ENCODE results near the gene TRIM33.
"Not testable (repeated sequence)": the region's sequence is repeated elsewhere in the genome, so short reads cannot be mapped to it uniquely, and the experiment has no call there.

Gene TRIM33

DNA sequence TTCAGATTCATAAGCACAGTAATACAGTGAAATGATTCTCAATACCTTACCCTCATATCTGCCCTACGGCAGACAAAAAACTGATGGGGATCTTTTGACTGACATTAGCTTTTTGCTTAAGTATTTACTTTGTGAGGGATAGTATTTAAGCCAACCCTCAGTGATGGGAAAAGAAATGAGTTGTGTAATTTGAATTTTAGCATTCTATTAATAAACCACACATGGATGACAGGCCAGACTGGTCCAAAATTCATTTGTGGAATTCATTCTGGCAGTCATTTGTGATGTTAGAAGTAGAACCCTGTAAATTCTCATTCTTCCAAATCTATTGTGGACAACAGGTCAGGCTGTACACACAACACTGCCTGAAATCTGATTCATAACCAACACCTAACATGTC is 14.9 kb downstream of the TRIM33 start:
- Mint-ChIP-seq H3K27ac (no peak overlapping the region), H3K27me3 (no peaks in the 10 kb centered on the region), H3K9me3 (ENCODE audit: low read depth) (no peaks in the 10 kb centered on the region), H3K4me1 (ENCODE audit: low read depth) (peaks cover 47% of the 10 kb centered on the region), H3K4me3 (no peak overlapping the region), H3K36me3 (peaks cover 15% of the 10 kb centered on the region)

GRCh38 chr1:114495486-114495885 is 15.5 kb downstream of the TRIM33 start:
- H3K4me3 Mint-ChIP-seq, result no peak overlapping the region
- peaks cover 51% of the 10 kb centered on the region for H3K4me1 Mint-ChIP-seq (ENCODE audit: low read depth)
- H3K9me3 Mint-ChIP-seq (ENCODE audit: low read depth), result no peaks in the 10 kb centered on the region
- peaks cover 15% of the 10 kb centered on the region for H3K36me3 Mint-ChIP-seq
- H3K27me3 Mint-ChIP-seq, result no peaks in the 10 kb centered on the region
- H3K27ac Mint-ChIP-seq, result no peak overlapping the region

DNA sequence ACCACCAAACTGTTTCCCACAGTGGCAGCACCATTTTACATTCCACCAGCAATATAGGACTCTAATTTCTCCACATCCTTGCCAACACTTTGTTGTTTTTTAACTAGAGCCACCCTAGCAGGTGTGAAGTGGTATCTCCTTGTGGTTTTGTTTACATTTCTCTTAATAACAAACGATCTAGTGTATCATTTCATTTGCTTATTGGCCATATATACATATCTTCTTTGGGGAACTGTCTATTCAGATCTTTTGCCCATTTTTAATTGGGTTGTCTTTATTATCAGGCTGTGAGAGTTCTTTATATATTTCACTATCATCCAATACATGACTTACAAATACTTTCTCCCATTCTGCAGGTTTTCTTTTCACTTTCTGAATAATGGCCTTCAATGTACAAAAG is 18.0 kb downstream of the TRIM33 start:
- no peak overlapping the region for H3K27ac Mint-ChIP-seq
- no peaks in the 10 kb centered on the region for H3K9me3 Mint-ChIP-seq (ENCODE audit: low read depth)
- H3K4me3 Mint-ChIP-seq, result no peak overlapping the region
- peaks cover 15% of the 10 kb centered on the region for H3K36me3 Mint-ChIP-seq
- peaks cover 57% of the 10 kb centered on the region for H3K4me1 Mint-ChIP-seq (ENCODE audit: low read depth)
- no peaks in the 10 kb centered on the region for H3K27me3 Mint-ChIP-seq

GRCh38 chr1:114490274-114490693 is 20.7 kb downstream of the TRIM33 start:
- Mint-ChIP-seq H3K4me3 (no peak overlapping the region), H3K9me3 (ENCODE audit: low read depth) (no peaks in the 10 kb centered on the region), H3K4me1 (ENCODE audit: low read depth) (peaks cover 59% of the 10 kb centered on the region), H3K27ac (peak overlapping the region; percentile 7), H3K36me3 (peaks cover 15% of the 10 kb centered on the region), H3K27me3 (no peaks in the 10 kb centered on the region)

DNA sequence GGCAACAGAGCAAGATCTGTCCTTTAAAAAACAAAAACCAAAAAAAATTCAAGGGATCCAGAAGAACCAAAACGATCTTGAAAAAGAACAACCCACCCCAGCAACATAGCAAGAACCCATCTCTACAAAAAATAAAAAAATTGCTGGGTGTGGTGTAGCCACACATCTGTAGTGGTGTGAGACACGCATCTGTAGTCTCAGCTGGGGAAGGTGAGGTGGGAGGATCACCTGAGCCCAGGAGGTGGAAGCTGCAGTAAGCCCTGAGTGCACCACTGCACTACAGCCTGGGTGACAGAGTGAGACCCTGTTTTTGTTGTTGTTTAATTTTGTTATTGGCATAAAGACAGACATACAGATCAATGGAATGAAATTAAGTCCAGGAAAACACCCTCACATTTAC is 22.3 kb downstream of the TRIM33 start:
- H3K36me3 Mint-ChIP-seq, result peaks cover 12% of the 10 kb centered on the region
- H3K4me1 Mint-ChIP-seq (ENCODE audit: low read depth), result peaks cover 57% of the 10 kb centered on the region
- no peaks in the 10 kb centered on the region for H3K27me3 Mint-ChIP-seq
- H3K27ac Mint-ChIP-seq, result no peak overlapping the region
- no peaks in the 10 kb centered on the region for H3K9me3 Mint-ChIP-seq (ENCODE audit: low read depth)
- no peak overlapping the region for H3K4me3 Mint-ChIP-seq

DNA sequence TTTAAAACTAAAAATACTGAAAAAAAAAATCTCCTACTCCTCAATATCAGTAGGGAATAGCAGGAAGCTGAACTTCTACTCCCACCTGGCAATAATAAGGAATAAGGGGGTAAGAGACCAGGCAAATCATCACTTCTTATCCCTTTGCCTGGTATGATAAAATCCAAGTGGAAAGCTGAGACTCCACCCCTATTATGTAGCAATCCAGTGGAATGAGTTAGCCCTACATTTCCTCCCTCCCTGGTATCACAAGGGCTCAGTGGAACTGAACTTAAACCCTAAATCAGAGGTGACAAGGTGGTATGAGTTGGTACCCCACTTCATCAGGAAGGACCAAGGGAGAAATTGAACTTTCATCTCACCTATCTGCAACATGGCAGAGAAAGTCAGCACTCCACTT is 25.7 kb downstream of the TRIM33 start:
- H3K9me3 Mint-ChIP-seq (ENCODE audit: low read depth), result no peaks in the 10 kb centered on the region
- no peak overlapping the region for H3K4me3 Mint-ChIP-seq
- H3K27me3 Mint-ChIP-seq, result no peaks in the 10 kb centered on the region
- H3K27ac Mint-ChIP-seq, result no peak overlapping the region
- H3K36me3 Mint-ChIP-seq, result peaks cover 8% of the 10 kb centered on the region
- H3K4me1 Mint-ChIP-seq (ENCODE audit: low read depth), result peaks cover 59% of the 10 kb centered on the region

- H3K36me3 Mint-ChIP-seq, result peaks cover 14% of the 10 kb centered on the region
- H3K4me1 Mint-ChIP-seq (ENCODE audit: low read depth), result peaks cover 50% of the 10 kb centered on the region
- no peaks in the 10 kb centered on the region for H3K27me3 Mint-ChIP-seq
- peak overlapping the region; percentile 70 for H3K27ac Mint-ChIP-seq
- H3K9me3 Mint-ChIP-seq (ENCODE audit: low read depth), result peaks cover 5% of the 10 kb centered on the region
- H3K4me3 Mint-ChIP-seq, result peak overlapping the region; percentile 38
Observed at GRCh38 chr1:114482585-114482984, 28.4 kb downstream of the TRIM33 start.

GRCh38 chr1:114479636-114480035 is 31.4 kb downstream of the TRIM33 start:
- H3K4me3 Mint-ChIP-seq; H3K27me3 Mint-ChIP-seq; H3K27ac Mint-ChIP-seq; H3K9me3 Mint-ChIP-seq (ENCODE audit: low read depth): not testable (repeated sequence)
- peaks cover 59% of the 10 kb centered on the region for H3K4me1 Mint-ChIP-seq (ENCODE audit: low read depth)
- H3K36me3 Mint-ChIP-seq, result peaks cover 14% of the 10 kb centered on the region

- H3K27me3 Mint-ChIP-seq, result no peaks in the 10 kb centered on the region
- H3K9me3 Mint-ChIP-seq (ENCODE audit: low read depth), result peaks cover 5% of the 10 kb centered on the region
- H3K36me3 Mint-ChIP-seq, result peaks cover 14% of the 10 kb centered on the region
- H3K4me3 Mint-ChIP-seq, result no peak overlapping the region
- H3K4me1 Mint-ChIP-seq (ENCODE audit: low read depth), result peaks cover 59% of the 10 kb centered on the region
- H3K27ac Mint-ChIP-seq, result peak overlapping the region; percentile 9
Observed at GRCh38 chr1:114479134-114479533, 31.9 kb downstream of the TRIM33 start.

GRCh38 chr1:114473796-114474195 is 37.2 kb downstream of the TRIM33 start:
- H3K27me3 Mint-ChIP-seq, result no peaks in the 10 kb centered on the region
- H3K4me3 Mint-ChIP-seq, result peak overlapping the region; percentile 40
- H3K9me3 Mint-ChIP-seq (ENCODE audit: low read depth), result peaks cover 5% of the 10 kb centered on the region
- H3K4me1 Mint-ChIP-seq (ENCODE audit: low read depth), result peaks cover 65% of the 10 kb centered on the region
- no peak overlapping the region for H3K27ac Mint-ChIP-seq
- H3K36me3 Mint-ChIP-seq, result peaks cover 11% of the 10 kb centered on the region

- Mint-ChIP-seq H3K36me3 (peaks cover 11% of the 10 kb centered on the region), H3K9me3 (ENCODE audit: low read depth) (peaks cover 5% of the 10 kb centered on the region), H3K4me3 (no peak overlapping the region), H3K27me3 (no peaks in the 10 kb centered on the region), H3K4me1 (ENCODE audit: low read depth) (peaks cover 71% of the 10 kb centered on the region), H3K27ac (no peak overlapping the region)
Observed at GRCh38 chr1:114472408-114472807, 38.6 kb downstream of the TRIM33 start.

DNA sequence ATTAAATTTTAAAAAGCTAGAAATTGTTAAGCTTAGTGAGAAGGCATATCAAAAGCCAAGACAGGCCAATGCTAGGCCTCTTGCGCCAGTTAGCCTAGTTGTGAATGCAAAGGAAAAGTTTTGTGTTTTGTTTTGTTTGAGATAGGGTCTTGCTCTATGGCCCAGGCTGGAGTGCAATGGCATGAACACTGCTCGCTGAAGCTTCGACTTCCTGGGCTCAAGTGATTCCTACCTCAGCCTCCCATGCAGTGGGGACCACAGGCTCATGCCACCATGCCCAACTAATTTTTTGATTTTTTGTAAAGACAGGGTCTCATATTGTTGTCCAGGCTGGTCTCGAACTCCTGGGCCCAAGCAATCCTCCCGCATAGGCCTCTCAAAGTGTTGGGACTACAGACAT is 40.3 kb downstream of the TRIM33 start:
- Mint-ChIP-seq H3K4me1 (ENCODE audit: low read depth) (peaks cover 70% of the 10 kb centered on the region), H3K27ac (no peak overlapping the region), H3K9me3 (ENCODE audit: low read depth) (peaks cover 5% of the 10 kb centered on the region), H3K4me3 (no peak overlapping the region), H3K36me3 (peaks cover 11% of the 10 kb centered on the region), H3K27me3 (no peaks in the 10 kb centered on the region)

DNA sequence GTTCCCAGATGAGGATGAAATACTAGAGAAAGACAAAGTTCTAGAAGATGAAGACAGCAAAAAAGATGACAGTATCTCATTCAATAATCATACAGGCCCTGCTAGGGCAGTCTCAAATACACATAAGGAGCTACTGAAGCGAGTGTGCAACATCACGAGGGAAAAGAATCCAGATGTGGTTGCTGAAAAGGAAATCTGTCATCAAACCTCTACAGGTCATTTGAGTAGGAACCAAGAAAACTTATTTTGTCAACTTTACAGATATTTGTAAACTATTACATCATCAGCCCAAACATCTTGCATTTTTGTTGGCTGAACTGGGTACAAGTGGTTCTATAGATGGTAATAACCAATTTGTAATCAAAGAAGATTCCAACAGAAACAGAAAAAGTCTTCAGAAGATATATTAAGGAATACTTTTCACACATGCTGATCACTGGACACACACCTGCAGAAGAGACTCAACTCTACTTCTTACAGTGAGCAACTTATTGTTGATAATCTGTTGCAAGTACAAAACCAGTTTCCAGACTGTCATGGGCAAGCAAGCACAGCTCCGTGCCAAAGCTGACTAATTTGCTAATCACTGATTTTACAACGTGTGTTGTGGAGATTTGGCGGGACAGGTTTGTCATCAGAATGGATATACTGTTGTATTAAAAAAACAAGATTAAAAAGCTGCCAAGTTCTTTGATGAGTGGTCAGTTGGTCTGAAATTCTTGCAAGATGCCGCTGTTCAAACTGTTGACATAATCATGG is 42.1 kb downstream of the TRIM33 start:
- Mint-ChIP-seq H3K27me3 (no peaks in the 10 kb centered on the region), H3K27ac (peak overlapping the region; percentile 30), H3K4me3 (peak overlapping the region; percentile 0), H3K4me1 (ENCODE audit: low read depth) (peaks cover 71% of the 10 kb centered on the region), H3K36me3 (peaks cover 11% of the 10 kb centered on the region), H3K9me3 (ENCODE audit: low read depth) (peaks cover 5% of the 10 kb centered on the region)

- Mint-ChIP-seq H3K36me3 (peaks cover 6% of the 10 kb centered on the region), H3K27ac (peak overlapping the region; percentile 30), H3K4me3 (peak overlapping the region; percentile 51), H3K9me3 (ENCODE audit: low read depth) (no peaks in the 10 kb centered on the region), H3K4me1 (ENCODE audit: low read depth) (peaks cover 67% of the 10 kb centered on the region), H3K27me3 (no peaks in the 10 kb centered on the region)
Observed at GRCh38 chr1:114468047-114468446, 43.0 kb downstream of the TRIM33 start.

DNA sequence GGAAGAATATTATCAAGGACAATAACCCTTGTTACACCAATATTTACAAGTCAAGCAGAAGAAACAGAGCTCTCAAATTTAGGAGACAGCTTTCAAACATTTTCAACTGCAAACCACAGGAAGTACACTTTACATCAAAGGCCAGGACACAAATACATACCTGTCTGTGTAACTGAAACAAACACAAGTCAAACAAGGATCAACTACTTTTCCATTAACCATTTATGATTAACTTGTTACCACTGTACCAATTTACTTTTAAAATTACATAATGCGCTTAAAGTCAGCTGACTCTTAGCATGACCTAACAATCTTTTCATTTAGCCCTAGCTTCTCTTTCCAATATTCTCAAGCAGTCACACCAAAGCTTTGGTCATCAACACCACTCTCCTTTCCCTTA is 43.5 kb downstream of the TRIM33 start:
- H3K27ac Mint-ChIP-seq, result peak overlapping the region; percentile 30
- H3K9me3 Mint-ChIP-seq (ENCODE audit: low read depth), result no peaks in the 10 kb centered on the region
- peaks cover 65% of the 10 kb centered on the region for H3K4me1 Mint-ChIP-seq (ENCODE audit: low read depth)
- H3K27me3 Mint-ChIP-seq, result no peaks in the 10 kb centered on the region
- H3K36me3 Mint-ChIP-seq, result peaks cover 3% of the 10 kb centered on the region
- peak overlapping the region; percentile 51 for H3K4me3 Mint-ChIP-seq

Measured in activated naive CD8-positive, alpha-beta T cell (primary cell).